ENCODE measurements around the gene PCDHGA8.
"Not testable (repeated sequence)": the region's sequence is repeated elsewhere in the genome, so short reads cannot be mapped to it uniquely, and the experiment has no call there.

Gene PCDHGA8

DNA sequence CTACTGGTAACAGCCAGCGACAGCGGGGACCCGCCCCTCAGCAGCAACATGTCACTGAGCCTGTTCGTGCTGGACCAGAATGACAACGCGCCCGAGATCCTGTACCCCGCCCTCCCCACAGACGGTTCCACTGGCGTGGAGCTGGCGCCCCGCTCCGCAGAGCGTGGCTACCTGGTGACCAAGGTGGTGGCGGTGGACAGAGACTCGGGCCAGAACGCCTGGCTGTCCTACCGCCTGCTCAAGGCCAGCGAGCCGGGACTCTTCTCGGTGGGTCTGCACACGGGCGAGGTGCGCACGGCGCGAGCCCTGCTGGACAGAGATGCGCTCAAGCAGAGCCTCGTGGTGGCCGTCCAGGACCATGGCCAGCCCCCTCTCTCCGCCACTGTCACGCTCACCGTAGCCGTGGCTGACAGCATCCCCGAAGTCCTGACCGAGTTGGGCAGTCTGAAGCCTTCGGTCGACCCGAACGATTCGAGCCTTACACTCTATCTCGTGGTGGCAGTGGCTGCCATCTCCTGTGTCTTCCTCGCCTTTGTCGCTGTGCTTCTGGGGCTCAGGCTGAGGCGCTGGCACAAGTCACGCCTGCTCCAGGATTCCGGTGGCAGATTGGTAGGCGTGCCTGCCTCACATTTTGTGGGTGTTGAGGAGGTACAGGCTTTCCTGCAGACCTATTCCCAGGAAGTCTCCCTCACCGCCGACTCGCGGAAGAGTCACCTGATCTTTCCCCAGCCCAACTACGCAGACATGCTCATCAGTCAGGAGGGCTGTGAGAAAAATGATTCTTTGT, 2.2 kb downstream of the PCDHGA8 start:
- not testable (repeated sequence) for ATAC-seq

GRCh38 chr5:141397756-141398551, 5.5 kb downstream of the PCDHGA8 start, which contains the start of gene PCDHGB5:
Gene PCDHGB5 (plus strand): TSS chr5:141397947. CDS start chr5:141398128, 181 bp downstream.
- not testable (repeated sequence) for ATAC-seq

DNA sequence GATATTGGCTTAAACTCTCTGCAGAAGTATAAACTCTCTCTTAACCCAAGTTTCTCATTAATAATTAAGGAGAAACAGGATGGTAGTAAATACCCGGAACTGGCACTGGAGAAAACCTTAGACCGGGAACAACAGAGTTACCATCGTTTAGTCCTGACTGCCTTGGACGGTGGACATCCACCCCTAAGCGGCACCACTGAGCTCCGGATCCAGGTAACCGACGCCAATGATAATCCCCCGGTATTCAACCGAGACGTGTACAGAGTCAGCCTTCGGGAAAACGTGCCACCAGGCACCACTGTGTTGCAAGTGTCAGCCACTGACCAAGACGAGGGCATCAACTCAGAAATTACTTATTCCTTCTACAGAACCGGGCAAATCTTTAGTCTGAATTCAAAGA, 6.2 kb downstream of the PCDHGA8 start:
- ATAC-seq = no peak
- TF ChIP-seq CSRNP3 (CRISPR knock-in tag; IDR thresholded peaks at IDR 0.05) = no peak
- no peak for TF ChIP-seq ARNTL (CRISPR knock-in tag; IDR thresholded peaks at IDR 0.05; ENCODE audit: borderline replicate concordance, low read depth)
- TF ChIP-seq ZNF8 (CRISPR knock-in tag; IDR thresholded peaks at IDR 0.05) = no peak
- TF ChIP-seq ZNF70 (CRISPR knock-in tag; IDR thresholded peaks at IDR 0.05) = no peak
- TF ChIP-seq PPARA (CRISPR knock-in tag; IDR thresholded peaks at IDR 0.05; ENCODE audit: borderline replicate concordance) = no peak
- no peak for TF ChIP-seq PATZ1 (CRISPR knock-in tag; IDR thresholded peaks at IDR 0.05; ENCODE audit: borderline replicate concordance)
- no peak for TF ChIP-seq BACH2 (CRISPR knock-in tag; IDR thresholded peaks at IDR 0.05; ENCODE audit: borderline replicate concordance)
- TF ChIP-seq ZNF565 (CRISPR knock-in tag; conservative IDR thresholded peaks at IDR 0.05; ENCODE audit: low read depth) = no peak
- TF ChIP-seq ZFP30 (CRISPR knock-in tag; IDR thresholded peaks at IDR 0.05) = no peak
- TF ChIP-seq CREB5 (CRISPR knock-in tag; IDR thresholded peaks at IDR 0.05; ENCODE audit: low read depth) = no peak
- TF ChIP-seq OSR1 (CRISPR knock-in tag; IDR thresholded peaks at IDR 0.05) = no peak
- no peak for TF ChIP-seq TCF4 (CRISPR knock-in tag; IDR thresholded peaks at IDR 0.05; ENCODE audit: borderline replicate concordance)
- no peak for TF ChIP-seq ISL1 (CRISPR knock-in tag; IDR thresholded peaks at IDR 0.05)
- TF ChIP-seq ZFP3 (CRISPR knock-in tag; IDR thresholded peaks at IDR 0.05) = no peak
- no peak for TF ChIP-seq ZC3H10 (CRISPR knock-in tag; IDR thresholded peaks at IDR 0.05)
- TF ChIP-seq, protein P1, sequence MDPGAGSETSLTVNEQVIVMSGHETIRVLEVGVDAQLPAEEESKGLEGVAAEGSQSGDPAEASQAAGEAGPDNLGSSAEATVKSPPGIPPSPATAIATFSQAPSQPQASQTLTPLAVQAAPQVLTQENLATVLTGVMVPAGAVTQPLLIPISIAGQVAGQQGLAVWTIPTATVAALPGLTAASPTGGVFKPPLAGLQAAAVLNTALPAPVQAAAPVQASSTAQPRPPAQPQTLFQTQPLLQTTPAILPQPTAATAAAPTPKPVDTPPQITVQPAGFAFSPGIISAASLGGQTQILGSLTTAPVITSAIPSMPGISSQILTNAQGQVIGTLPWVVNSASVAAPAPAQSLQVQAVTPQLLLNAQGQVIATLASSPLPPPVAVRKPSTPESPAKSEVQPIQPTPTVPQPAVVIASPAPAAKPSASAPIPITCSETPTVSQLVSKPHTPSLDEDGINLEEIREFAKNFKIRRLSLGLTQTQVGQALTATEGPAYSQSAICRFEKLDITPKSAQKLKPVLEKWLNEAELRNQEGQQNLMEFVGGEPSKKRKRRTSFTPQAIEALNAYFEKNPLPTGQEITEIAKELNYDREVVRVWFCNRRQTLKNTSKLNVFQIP (CRISPR knock-in tag; IDR thresholded peaks at IDR 0.05; ENCODE audit: borderline replicate concordance, low read depth) = no peak
- no peak for TF ChIP-seq CSDC2 (CRISPR knock-in tag; IDR thresholded peaks at IDR 0.05)

DNA sequence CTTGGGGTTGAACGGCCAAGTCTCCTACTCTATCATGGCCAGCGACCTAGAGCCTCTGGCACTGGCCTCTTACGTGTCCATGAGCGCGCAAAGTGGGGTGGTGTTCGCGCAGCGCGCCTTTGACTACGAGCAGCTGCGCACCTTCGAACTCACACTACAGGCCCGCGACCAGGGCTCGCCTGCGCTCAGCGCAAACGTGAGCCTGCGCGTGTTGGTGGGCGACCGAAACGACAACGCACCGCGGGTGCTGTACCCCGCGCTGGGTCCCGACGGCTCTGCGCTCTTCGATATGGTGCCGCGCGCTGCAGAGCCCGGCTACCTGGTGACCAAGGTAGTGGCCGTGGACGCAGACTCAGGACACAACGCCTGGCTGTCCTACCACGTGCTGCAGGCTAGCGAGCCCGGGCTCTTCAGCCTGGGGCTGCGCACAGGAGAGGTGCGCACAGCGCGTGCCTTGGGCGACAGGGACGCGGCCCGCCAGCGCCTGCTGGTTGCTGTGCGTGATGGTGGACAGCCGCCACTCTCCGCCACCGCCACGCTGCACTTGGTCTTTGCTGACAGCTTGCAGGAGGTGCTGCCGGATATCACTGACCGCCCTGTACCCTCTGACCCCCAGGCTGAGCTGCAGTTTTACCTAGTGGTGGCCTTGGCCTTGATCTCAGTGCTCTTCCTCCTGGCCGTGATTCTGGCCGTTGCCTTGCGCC, 7.3 kb downstream of the PCDHGA8 start:
- ATAC-seq = no peak
- no peak for TF ChIP-seq TCF4 (CRISPR knock-in tag; IDR thresholded peaks at IDR 0.05; ENCODE audit: borderline replicate concordance)
- no peak for TF ChIP-seq TOX (CRISPR knock-in tag; IDR thresholded peaks at IDR 0.05; ENCODE audit: borderline replicate concordance)
- no peak for TF ChIP-seq ISL1 (CRISPR knock-in tag; IDR thresholded peaks at IDR 0.05)
- no peak for TF ChIP-seq BACH2 (CRISPR knock-in tag; IDR thresholded peaks at IDR 0.05; ENCODE audit: borderline replicate concordance)
- TF ChIP-seq, protein P2, sequence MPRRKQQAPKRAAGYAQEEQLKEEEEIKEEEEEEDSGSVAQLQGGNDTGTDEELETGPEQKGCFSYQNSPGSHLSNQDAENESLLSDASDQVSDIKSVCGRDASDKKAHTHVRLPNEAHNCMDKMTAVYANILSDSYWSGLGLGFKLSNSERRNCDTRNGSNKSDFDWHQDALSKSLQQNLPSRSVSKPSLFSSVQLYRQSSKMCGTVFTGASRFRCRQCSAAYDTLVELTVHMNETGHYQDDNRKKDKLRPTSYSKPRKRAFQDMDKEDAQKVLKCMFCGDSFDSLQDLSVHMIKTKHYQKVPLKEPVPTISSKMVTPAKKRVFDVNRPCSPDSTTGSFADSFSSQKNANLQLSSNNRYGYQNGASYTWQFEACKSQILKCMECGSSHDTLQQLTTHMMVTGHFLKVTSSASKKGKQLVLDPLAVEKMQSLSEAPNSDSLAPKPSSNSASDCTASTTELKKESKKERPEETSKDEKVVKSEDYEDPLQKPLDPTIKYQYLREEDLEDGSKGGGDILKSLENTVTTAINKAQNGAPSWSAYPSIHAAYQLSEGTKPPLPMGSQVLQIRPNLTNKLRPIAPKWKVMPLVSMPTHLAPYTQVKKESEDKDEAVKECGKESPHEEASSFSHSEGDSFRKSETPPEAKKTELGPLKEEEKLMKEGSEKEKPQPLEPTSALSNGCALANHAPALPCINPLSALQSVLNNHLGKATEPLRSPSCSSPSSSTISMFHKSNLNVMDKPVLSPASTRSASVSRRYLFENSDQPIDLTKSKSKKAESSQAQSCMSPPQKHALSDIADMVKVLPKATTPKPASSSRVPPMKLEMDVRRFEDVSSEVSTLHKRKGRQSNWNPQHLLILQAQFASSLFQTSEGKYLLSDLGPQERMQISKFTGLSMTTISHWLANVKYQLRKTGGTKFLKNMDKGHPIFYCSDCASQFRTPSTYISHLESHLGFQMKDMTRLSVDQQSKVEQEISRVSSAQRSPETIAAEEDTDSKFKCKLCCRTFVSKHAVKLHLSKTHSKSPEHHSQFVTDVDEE (CRISPR knock-in tag; IDR thresholded peaks at IDR 0.05) = no peak
- TF ChIP-seq CSDC2 (CRISPR knock-in tag; IDR thresholded peaks at IDR 0.05) = no peak
- no peak for TF ChIP-seq ZFP3 (CRISPR knock-in tag; IDR thresholded peaks at IDR 0.05)
- TF ChIP-seq RARB (CRISPR knock-in tag; IDR thresholded peaks at IDR 0.05) = no peak
- TF ChIP-seq GLIS3 (CRISPR knock-in tag; IDR thresholded peaks at IDR 0.05) = no peak
- TF ChIP-seq PPARA (CRISPR knock-in tag; IDR thresholded peaks at IDR 0.05; ENCODE audit: borderline replicate concordance) = no peak
- TF ChIP-seq SNAI2 (CRISPR knock-in tag; IDR thresholded peaks at IDR 0.05) = no peak

Measured in SK-N-SH treated with all-trans-retinoic acid at 6 μM for 48 hours (cell line).